HFFc6 (cell line): ENCODE results near the gene KCNQ1. TPM values are rescaled to one million over a fixed set of nuclear protein-coding genes. Genes with fewer than 3 reads are reported as not detected.

Source experiments
- DNase-seq: peaks from one replicate; pipeline ENCODE4 v3.0.0-alpha.2; 2018
- H3K27ac Mint-ChIP-seq: 2 replicates; pipeline ENCODE4 v1.8.0; 2020; ENCODE audit warnings: mild to moderate bottlenecking, mixed read lengths
- H3K27me3 Mint-ChIP-seq: 2 replicates; pipeline ENCODE4 v1.8.0; 2021; ENCODE audit warnings: mild to moderate bottlenecking, moderate library complexity, mixed read lengths; ENCODE audit not compliant: insufficient read depth
- H3K36me3 Mint-ChIP-seq: 2 replicates; pipeline ENCODE4 v1.8.0; 2021; ENCODE audit warnings: low read depth, mixed read lengths
- H3K4me1 Mint-ChIP-seq: 2 replicates; pipeline ENCODE4 v1.8.0; 2020; ENCODE audit warnings: low read depth, mixed read lengths
- H3K4me3 Mint-ChIP-seq: 2 replicates; pipeline ENCODE4 v1.8.0; 2020; ENCODE audit warnings: mild to moderate bottlenecking, moderate library complexity, mixed read lengths
- H3K9me3 Mint-ChIP-seq: 2 replicates; pipeline ENCODE4 v1.8.0; 2020; ENCODE audit warnings: mild to moderate bottlenecking, mixed read lengths
- CTCF ChIP-seq: fragments of 200-600 bp; sonication (generic); IDR thresholded peaks from 2 replicates; pipeline ENCODE4 v1.5.0; 2021; ENCODE audit warnings: antibody characterized with exemption, mild to moderate bottlenecking
- total RNA-seq, 6 experiments: library from RNA; stranded (reverse); fragmentation: NEBNext Ultra II Directional; extraction: Animal tissue kit (Norgen Biotek cat#: 25700); gene quantifications; 2 replicates in 1 of 6; 3 replicates in 5 of 6; pipeline ENCODE4 v1.2.3, GENCODE V29; 2021

KCNQ1 gene
- total RNA-seq, 6 experiments from 2014 or later, result not detected

DNA sequence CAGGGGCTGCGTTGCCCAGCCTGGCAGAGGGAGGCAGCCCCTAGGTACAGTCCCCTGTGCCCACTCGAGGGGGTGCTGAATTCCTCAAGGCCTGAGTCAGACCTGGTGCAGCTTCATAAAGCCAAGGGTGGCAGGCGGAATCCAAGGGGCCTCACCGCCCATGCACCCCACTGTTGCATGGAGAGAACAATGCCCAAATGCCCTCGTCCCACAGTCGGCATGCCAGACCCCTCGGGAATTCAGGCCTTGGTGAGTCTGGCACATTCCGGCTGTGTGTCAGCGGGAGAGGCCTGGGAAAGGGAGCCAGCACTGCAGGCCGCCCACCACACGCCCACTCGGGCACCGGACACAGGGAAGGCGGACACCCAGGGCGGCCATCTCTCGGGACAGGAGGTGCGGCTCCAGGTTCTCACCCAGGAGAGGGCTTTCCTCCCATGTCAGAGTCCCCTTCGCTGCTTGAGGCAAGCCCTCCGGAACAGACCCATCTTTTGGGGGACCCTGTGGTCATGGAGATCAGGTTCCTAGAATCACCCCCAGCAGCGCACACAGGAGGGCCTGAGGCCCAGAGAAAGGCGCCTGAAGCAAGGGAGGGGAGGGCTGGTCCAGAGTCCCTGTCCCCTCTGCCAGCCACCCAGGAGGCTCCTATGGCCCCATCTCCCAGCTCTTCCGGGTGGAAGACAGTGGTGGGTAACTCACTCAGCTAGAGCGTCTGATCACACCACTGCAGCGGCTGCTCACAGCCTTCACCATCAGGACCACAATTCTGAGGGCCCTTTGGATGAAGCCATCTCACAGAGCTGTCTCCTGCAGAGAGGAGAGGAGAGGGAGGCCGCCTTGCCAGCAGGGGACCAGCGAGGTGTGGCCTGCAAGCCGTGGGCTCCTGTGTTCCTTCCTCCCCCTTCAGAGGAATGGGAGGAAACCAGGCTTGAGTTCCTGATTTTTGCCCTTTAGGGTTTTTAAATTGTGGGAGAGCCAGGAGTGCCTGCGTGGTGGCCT is 286.6 kb downstream of the KCNQ1 start:
- no peak for TF ChIP-seq CTCF
- H3K4me3 Mint-ChIP-seq, result no peak overlapping the region
- H3K27me3 Mint-ChIP-seq, result peaks cover 35% of the 10 kb centered on the region
- H3K27ac Mint-ChIP-seq, result no peak overlapping the region
- DNase-seq, result no peak
- no peaks in the 10 kb centered on the region for H3K9me3 Mint-ChIP-seq
- H3K36me3 Mint-ChIP-seq, result no peaks in the 10 kb centered on the region
- no peaks in the 10 kb centered on the region for H3K4me1 Mint-ChIP-seq

DNA sequence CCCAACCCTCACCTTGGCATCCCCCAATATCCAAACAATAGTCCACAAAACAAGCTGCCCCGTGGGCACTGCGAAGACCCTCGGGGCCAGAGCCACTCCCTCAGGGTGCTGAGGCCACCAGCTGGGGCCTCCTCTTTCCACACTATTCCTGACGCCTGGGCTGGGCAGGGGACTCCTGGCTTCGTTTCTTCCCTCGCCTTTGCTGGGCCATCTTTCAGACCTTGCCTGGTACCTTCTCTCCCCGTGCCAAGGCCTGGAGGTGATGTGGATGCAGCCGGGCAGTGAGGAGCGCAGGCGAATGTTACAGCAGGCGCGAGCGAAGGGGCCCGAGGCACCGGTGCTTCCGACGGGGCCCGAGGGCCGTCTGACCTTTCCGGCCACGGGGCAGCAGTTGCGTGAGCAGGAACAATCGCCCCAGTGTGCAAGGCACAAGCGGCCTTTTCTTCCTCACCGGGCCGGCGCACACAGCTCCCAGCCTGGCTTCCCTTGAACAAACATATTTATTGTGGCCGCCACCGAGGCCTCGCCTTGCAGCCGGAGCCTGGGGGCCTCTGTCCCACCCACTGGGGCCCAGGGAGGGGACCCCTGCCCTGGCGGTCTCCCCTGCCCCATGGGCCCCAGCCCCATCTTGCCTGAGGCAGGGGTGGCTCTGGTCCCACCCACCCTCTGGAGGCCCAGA is 287.6 kb downstream of the KCNQ1 start:
- Mint-ChIP-seq H3K9me3 (no peaks in the 10 kb centered on the region), H3K4me1 (peaks cover 6% of the 10 kb centered on the region; the same call in 1 of the 2 replicates), H3K27me3 (peaks cover 31% of the 10 kb centered on the region), H3K36me3 (no peaks in the 10 kb centered on the region), H3K27ac (no peak overlapping the region), H3K4me3 (no peak overlapping the region)
- TF ChIP-seq CTCF, result no peak
- no peak for DNase-seq

DNA sequence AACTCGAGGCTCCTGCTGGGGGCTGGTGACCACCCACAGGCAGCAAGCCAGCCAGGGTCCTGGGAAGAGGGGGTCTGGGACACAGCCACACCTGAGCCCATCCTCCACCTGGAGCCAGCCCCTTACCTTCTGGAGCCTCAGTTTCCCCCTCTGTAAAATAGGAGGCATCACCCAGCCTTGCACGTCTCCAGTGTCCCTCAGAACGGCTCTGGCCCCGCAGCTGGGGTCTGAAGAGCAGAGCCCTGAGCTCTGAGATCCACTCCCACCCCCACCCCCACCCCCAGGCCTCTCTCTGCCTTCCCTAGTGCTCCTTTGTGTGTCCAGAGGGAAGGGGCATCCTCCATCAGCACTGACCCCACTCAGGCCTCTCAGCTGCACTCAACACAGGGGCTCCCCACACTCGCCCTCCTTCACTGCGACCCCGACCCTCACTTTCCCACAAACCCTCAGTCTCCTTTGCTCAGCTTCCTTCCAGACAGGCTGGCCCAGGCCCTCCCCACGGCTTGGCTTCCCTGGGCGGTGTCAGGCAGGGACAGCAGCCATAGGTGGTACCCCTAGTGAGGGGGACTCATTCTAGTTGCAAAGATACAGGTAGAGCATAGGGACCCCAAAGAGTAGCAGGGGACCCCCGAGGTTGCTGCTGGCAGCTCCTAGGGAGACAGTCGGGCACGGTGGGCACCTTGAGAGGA is 288.3 kb downstream of the KCNQ1 start:
- H3K27me3 Mint-ChIP-seq, result peaks cover 25% of the 10 kb centered on the region
- DNase-seq, result no peak
- no peaks in the 10 kb centered on the region for H3K36me3 Mint-ChIP-seq
- H3K4me1 Mint-ChIP-seq, result peaks cover 12% of the 10 kb centered on the region; the same call in 1 of the 2 replicates
- no peak overlapping the region for H3K27ac Mint-ChIP-seq
- H3K4me3 Mint-ChIP-seq, result no peak overlapping the region
- TF ChIP-seq CTCF, result no peak
- H3K9me3 Mint-ChIP-seq, result no peaks in the 10 kb centered on the region

DNA sequence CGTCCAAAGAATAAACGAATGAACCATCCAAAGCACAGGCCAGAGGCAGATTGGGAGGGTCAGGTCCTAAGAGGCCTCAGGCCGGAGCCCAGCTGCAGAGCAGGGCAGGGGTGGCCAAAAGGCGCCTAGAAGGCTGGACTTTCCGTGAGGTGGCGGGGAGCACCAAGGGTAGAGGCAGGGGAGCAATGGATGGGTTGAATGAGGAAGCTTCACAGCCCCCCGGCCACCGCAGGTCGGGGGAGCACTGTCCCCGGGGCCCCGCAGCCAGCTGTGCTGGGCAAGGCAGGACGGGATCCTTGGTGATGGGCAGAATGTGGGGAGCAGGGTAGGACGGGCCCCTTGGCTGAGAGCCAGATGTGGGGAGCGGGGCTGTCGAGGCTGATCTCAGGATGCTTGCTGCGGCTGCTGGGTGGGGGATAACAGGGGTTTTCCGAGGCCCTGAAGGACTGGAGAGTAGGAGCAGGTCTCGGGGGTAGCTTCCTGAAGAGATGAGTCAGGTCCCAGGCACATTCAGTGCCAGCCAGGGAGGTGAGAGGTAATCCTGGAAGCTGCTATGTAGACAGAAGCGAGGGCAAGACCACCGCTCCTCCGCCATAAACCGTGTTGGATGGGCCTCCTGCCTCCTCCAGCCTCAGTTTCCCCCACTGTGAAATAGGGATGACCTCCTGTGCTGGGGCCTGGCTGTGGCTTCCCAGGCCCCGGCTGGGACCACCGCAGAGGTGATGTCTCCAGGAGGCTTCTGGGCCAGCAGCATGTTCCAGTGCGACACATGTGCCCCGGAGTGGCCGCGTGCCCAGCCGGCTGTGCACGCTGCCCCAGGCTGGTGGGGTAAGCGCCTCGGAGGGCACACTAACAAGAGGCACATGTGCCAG is 289.6 kb downstream of the KCNQ1 start:
- no peak for TF ChIP-seq CTCF
- Mint-ChIP-seq H3K4me3 (no peak overlapping the region), H3K9me3 (no peaks in the 10 kb centered on the region), H3K36me3 (no peaks in the 10 kb centered on the region), H3K4me1 (peaks cover 12% of the 10 kb centered on the region; the same call in 1 of the 2 replicates), H3K27me3 (peaks cover 21% of the 10 kb centered on the region), H3K27ac (no peak overlapping the region)
- DNase-seq, result no peak
